Caco-2 (cell line): Measurements from ENCODE around the gene TNFSF13B. TPM values are rescaled to one million over a fixed set of nuclear protein-coding genes. Genes with fewer than 3 reads are reported as not detected.

Experiments
- BruUV-seq: library from RNA; stranded (reverse); fragments of 400-500 nt; replicated peaks from 2 replicates; lab custom pipeline; 2021; lab: Mats Ljungman, UMichigan
- CTCF ChIA-PET: fragments of 300-600 bp; sonication (Branson Sonifier 250); formaldehyde crosslinking; loops from one replicate; lab custom pipeline; 2022; ENCODE audit warnings: antibody characterized with exemption; lab: Charles Lee
- POLR2A ChIA-PET: fragments of 300-600 bp; sonication (Branson Sonifier 250); formaldehyde crosslinking; loops from one replicate; lab custom pipeline; 2022; ENCODE audit warnings: antibody characterized with exemption; lab: Charles Lee
- DNase-seq, 2 experiments: peaks; one replicate each; pipeline versions ENCODE4 v3.0.0 to v3.0.0-alpha.2; 2020 to 2022
- H3K27me3 ChIP-seq: replicated peaks from 2 replicates; pipeline ENCODE4 v1.6.0; 2011; ENCODE audit warnings: low read length; ENCODE audit not compliant: control insufficient read depth, insufficient read depth
- H3K36me3 ChIP-seq: 2 replicates; pipeline ENCODE4 v1.5.1; 2011; ENCODE audit warnings: low read length; ENCODE audit not compliant: control insufficient read depth, insufficient read depth
- H3K4me1 ChIP-seq: fragments of 250-450 bp; sonication (Bioruptor Pico); 2 replicates; pipeline ENCODE4 v1.5.1; 2020; ENCODE audit warnings: mild to moderate bottlenecking
- H3K4me3 ChIP-seq: 2 replicates; pipeline ENCODE4 v1.5.1; 2011; ENCODE audit warnings: low read depth, mild to moderate bottlenecking, control low read depth, low read length
- H3K9me3 ChIP-seq: fragments of 250-450 bp; sonication (Bioruptor Pico); 2 replicates; pipeline ENCODE4 v1.5.1; 2020; ENCODE audit warnings: mild to moderate bottlenecking, moderate library complexity
- H3K27ac Mint-ChIP-seq: one replicate; pipeline ENCODE4 v1.8.0; 2022; ENCODE audit warnings: mixed read lengths; ENCODE audit not compliant: unreplicated experiment
- H3K27me3 Mint-ChIP-seq: one replicate; pipeline ENCODE4 v1.8.0; 2022; ENCODE audit warnings: mixed read lengths; ENCODE audit not compliant: insufficient read depth, unreplicated experiment
- H3K36me3 Mint-ChIP-seq: one replicate; pipeline ENCODE4 v1.8.0; 2022; ENCODE audit warnings: mild to moderate bottlenecking, mixed read lengths; ENCODE audit not compliant: insufficient read depth, unreplicated experiment
- H3K4me1 Mint-ChIP-seq: one replicate; pipeline ENCODE4 v1.8.0; 2022; ENCODE audit warnings: low read depth, mixed read lengths; ENCODE audit not compliant: unreplicated experiment
- H3K4me3 Mint-ChIP-seq: one replicate; pipeline ENCODE4 v1.8.0; 2022; ENCODE audit warnings: mild to moderate bottlenecking, moderate library complexity, mixed read lengths; ENCODE audit not compliant: unreplicated experiment
- H3K9me3 Mint-ChIP-seq: one replicate; pipeline ENCODE4 v1.8.0; 2022; ENCODE audit warnings: mixed read lengths; ENCODE audit not compliant: unreplicated experiment
- intact Hi-C: fragments of 100-400 bp; cut with micrococcal nuclease; formaldehyde crosslinking; loops from one replicate; pipeline ENCODE4 v1.10.0; 2022; ENCODE audit not compliant: unreplicated experiment
- total RNA-seq: library from RNA; stranded (reverse); gene quantifications from 2 replicates; pipeline ENCODE4 v1.2.3, GENCODE V29; 2022
- TF ChIP-seq, protein P1 (sequence below), 2 experiments: fragments of 200-600 bp in 1 of 2; IDR thresholded peaks; 1 replicate in 1 of 2; 2 replicates in 1 of 2; pipeline versions ENCODE4 v1.5.1 to v1.8.0; 2011 to 2022; ENCODE audit warnings: antibody characterized with exemption in 1 of 2, control low read depth in 1 of 2, inconsistent platforms in 1 of 2, low read depth in 1 of 2, low read length in 1 of 2, mild to moderate bottlenecking in 1 of 2, moderate library complexity in 1 of 2; ENCODE audit not compliant: insufficient read depth in 1 of 2, severe bottlenecking in 1 of 2, unreplicated experiment in 1 of 2

Gene TNFSF13B
- total RNA-seq, 1 experiment from 2014 or later = 0.41 TPM

DNA sequence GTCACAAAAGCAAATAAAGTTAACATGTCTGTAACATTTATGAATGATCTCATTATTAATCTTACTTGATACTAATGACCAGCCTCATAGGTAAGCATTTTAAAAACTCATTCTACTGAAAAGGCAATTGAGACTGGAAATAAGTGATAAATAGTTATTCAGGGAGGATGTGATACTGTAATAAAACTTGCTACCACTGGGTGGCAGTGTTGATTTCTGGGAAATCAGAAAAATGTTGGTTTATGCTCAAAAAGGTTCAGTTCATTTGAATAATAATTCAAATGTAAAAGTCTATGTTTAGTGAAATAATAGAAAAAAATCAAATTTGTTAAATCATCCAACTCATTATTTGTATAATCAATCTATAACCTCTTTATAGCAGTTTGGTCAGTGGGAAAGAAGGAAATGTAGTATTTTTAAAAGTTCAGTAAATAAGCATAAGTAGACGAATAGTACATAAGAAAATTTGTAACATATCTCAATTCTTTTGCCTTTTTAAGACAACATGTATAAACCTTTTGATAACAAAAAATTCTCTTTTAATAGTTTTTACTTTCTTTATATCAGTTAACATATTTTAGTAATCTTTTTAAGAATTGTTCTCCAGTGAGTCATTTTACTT, 41.8 kb upstream of the TNFSF13B start:
- no peak overlapping the region for H3K4me3 Mint-ChIP-seq
- CTCF ChIA-PET = no interaction called here
- H3K36me3 ChIP-seq = no peaks in the 10 kb centered on the region
- peak in 1 of 2 experiments; percentile 60 for DNase-seq
- peaks cover 28% of the 10 kb centered on the region for H3K4me1 Mint-ChIP-seq
- POLR2A ChIA-PET = no interaction called here
- H3K4me3 ChIP-seq = no peak overlapping the region
- intact Hi-C loops = loop anchor here (2.0 to 10.0 kb wide), 5 partner anchors 73 to 1023 kb away; no protein-coding TSS in a partner anchor
- no peaks in the 10 kb centered on the region for H3K27me3 ChIP-seq
- H3K27ac Mint-ChIP-seq = no peak overlapping the region
- TF ChIP-seq, protein P1, sequence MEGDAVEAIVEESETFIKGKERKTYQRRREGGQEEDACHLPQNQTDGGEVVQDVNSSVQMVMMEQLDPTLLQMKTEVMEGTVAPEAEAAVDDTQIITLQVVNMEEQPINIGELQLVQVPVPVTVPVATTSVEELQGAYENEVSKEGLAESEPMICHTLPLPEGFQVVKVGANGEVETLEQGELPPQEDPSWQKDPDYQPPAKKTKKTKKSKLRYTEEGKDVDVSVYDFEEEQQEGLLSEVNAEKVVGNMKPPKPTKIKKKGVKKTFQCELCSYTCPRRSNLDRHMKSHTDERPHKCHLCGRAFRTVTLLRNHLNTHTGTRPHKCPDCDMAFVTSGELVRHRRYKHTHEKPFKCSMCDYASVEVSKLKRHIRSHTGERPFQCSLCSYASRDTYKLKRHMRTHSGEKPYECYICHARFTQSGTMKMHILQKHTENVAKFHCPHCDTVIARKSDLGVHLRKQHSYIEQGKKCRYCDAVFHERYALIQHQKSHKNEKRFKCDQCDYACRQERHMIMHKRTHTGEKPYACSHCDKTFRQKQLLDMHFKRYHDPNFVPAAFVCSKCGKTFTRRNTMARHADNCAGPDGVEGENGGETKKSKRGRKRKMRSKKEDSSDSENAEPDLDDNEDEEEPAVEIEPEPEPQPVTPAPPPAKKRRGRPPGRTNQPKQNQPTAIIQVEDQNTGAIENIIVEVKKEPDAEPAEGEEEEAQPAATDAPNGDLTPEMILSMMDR (IDR thresholded peaks at IDR 0.05; ENCODE audit: insufficient read depth in 1 of 2, low read depth in 1 of 2, low read length in 1 of 2, severe bottlenecking in 1 of 2, unreplicated experiment in 1 of 2) = peak; percentile 64 to 68
- H3K9me3 Mint-ChIP-seq = no peaks in the 10 kb centered on the region
- H3K27me3 Mint-ChIP-seq = no peaks in the 10 kb centered on the region
- peaks cover 28% of the 10 kb centered on the region for H3K4me1 ChIP-seq
- no TSS peak for BruUV-seq
- no peaks in the 10 kb centered on the region for H3K9me3 ChIP-seq
- peaks cover 13% of the 10 kb centered on the region for H3K36me3 Mint-ChIP-seq

DNA sequence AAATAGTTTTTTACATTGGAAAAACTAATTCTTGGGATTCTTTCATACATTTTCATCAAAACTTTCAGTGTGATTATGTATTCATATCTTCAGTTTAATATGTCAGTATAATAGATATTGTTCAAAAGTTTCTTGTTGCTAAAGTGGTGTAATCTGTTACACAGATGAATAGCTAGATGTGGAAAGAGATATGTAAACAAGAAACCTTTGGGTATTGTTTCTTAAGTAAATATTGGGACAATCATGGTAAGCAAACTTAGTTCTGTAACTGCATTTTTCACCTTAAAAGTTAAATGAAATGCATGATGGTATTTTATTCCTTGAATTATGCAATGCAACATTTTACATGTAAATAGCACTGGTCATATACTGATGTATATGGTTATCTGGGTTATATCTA, 39.1 kb upstream of the TNFSF13B start:
- no peak for DNase-seq
- peaks cover 23% of the 10 kb centered on the region for H3K4me1 Mint-ChIP-seq

DNA sequence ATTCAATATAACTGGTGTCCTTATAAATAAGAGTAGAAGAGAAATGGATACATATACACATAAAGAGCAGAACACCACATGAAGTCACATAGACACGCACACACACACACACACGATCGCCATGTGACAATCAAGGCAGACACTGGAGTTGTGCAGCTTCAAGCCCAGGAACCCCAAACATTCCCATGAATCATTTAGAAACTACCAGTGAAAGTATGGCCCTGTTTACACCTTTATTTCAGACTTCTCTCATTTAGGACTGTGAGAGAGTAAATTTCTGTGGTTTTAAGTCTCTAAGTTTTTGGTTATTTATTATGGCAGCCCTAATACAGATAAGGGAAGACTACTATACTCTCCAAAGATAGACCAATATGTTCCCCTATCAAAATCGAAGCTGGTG, 20.4 kb upstream of the TNFSF13B start:
- POLR2A ChIA-PET = no interaction called here
- Mint-ChIP-seq H3K4me1 (no peaks in the 10 kb centered on the region), H3K4me3 (no peak overlapping the region), H3K9me3 (peaks cover 22% of the 10 kb centered on the region), H3K36me3 (peaks cover 6% of the 10 kb centered on the region), H3K27ac (no peak overlapping the region), H3K27me3 (no peaks in the 10 kb centered on the region)
- no peaks in the 10 kb centered on the region for H3K9me3 ChIP-seq
- H3K36me3 ChIP-seq = no peaks in the 10 kb centered on the region
- TF ChIP-seq, protein P1 (IDR thresholded peaks at IDR 0.05; ENCODE audit: insufficient read depth in 1 of 2, low read depth in 1 of 2, low read length in 1 of 2, severe bottlenecking in 1 of 2, unreplicated experiment in 1 of 2) = no peak
- intact Hi-C loops = no loop called here
- no peaks in the 10 kb centered on the region for H3K27me3 ChIP-seq
- CTCF ChIA-PET = no interaction called here
- DNase-seq = no peak
- no peak overlapping the region for H3K4me3 ChIP-seq
- H3K4me1 ChIP-seq = no peaks in the 10 kb centered on the region
- no TSS peak for BruUV-seq

More for the DNA sequence above, 39.1 kb upstream of the TNFSF13B start:
- BruUV-seq = no TSS peak
- H3K27ac Mint-ChIP-seq = no peak overlapping the region
- Histone ChIP-seq H3K9me3 (no peaks in the 10 kb centered on the region), H3K27me3 (no peaks in the 10 kb centered on the region), H3K4me3 (no peak overlapping the region), H3K36me3 (no peaks in the 10 kb centered on the region), H3K4me1 (peaks cover 24% of the 10 kb centered on the region)
- CTCF ChIA-PET = no interaction called here
- H3K4me3 Mint-ChIP-seq = no peak overlapping the region
- no peaks in the 10 kb centered on the region for H3K9me3 Mint-ChIP-seq
- TF ChIP-seq, protein P1 (IDR thresholded peaks at IDR 0.05; ENCODE audit: insufficient read depth in 1 of 2, low read depth in 1 of 2, low read length in 1 of 2, severe bottlenecking in 1 of 2, unreplicated experiment in 1 of 2) = no peak
- H3K36me3 Mint-ChIP-seq = peaks cover 13% of the 10 kb centered on the region
- POLR2A ChIA-PET = no interaction called here
- intact Hi-C loops = no loop called here
- H3K27me3 Mint-ChIP-seq = no peaks in the 10 kb centered on the region
